Epithelial cell of proximal tubule (primary cell): Measurements from ENCODE around the gene YES1. TPM values are rescaled to one million over a fixed set of nuclear protein-coding genes. Genes with fewer than 3 reads are reported as not detected.
"Not testable (repeated sequence)": the region's sequence is repeated elsewhere in the genome, so short reads cannot be mapped to it uniquely, and the experiment has no call there.

Experiments
- DNase-seq: peaks from one replicate; pipeline ENCODE4 v3.0.0-alpha.2; 2011; ENCODE audit warnings: low read depth
- H3K4me3 ChIP-seq: 2 replicates; pipeline ENCODE4 v1.5.1; 2011; ENCODE audit warnings: low read depth, mild to moderate bottlenecking, low read length
- total RNA-seq: library from RNA; depleted of rRNA; stranded (reverse); fragments of >200 nt; gene quantifications from 2 replicates; pipeline ENCODE4 v1.2.3, GENCODE V29; 2015
- TF ChIP-seq, protein P1 (sequence below): conservative IDR thresholded peaks from 2 replicates; pipeline ENCODE4 v1.5.1; 2012; ENCODE audit warnings: low read depth, mild to moderate bottlenecking, low read length

YES1 gene
- total RNA-seq, 1 donor from 2014 or later: 109 TPM

DNA sequence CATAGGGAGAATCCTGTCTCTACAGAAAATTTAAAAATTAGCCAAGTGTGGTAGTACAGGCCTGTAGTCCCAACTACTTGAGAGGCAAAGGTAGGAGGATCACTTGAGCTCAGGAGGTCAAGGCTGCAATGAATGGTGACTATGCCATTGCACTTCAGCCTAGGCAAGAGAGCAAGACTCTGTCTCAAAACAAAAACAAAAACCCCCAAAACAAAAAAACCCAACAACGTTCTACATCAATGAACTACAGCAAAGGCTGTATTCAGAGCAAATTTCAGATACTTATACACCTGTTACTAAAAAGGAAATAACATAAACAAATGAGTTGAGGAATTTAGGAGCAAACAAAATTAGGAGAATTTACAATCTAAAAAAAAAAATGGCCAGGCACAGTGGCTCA lies 22.6 kb downstream of the YES1 start:
- TF ChIP-seq, protein P1, sequence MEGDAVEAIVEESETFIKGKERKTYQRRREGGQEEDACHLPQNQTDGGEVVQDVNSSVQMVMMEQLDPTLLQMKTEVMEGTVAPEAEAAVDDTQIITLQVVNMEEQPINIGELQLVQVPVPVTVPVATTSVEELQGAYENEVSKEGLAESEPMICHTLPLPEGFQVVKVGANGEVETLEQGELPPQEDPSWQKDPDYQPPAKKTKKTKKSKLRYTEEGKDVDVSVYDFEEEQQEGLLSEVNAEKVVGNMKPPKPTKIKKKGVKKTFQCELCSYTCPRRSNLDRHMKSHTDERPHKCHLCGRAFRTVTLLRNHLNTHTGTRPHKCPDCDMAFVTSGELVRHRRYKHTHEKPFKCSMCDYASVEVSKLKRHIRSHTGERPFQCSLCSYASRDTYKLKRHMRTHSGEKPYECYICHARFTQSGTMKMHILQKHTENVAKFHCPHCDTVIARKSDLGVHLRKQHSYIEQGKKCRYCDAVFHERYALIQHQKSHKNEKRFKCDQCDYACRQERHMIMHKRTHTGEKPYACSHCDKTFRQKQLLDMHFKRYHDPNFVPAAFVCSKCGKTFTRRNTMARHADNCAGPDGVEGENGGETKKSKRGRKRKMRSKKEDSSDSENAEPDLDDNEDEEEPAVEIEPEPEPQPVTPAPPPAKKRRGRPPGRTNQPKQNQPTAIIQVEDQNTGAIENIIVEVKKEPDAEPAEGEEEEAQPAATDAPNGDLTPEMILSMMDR: no peak

DNA sequence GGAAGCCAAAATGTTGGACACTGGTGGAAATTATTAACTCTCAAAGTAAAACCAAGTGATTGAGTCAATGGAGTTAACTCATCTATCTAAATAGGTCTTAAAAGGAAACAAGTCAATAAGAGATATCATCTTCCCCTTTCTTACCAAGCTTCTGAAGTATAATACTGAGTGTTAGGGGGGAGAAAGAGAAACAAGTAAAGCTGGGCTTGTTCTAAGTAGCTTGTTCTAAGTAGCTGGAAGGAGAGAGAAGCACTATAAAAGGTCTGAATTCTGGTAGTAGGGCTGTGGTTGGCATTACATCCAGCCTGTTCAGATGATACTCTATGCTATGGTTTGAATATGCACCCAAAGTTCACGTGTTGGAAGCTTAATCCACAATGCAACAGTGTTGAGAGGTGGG lies 26.8 kb downstream of the YES1 start:
- TF ChIP-seq, protein P1: no peak
- H3K4me3 ChIP-seq: no peak overlapping the region
- no peak for DNase-seq

More for the DNA sequence above, 22.6 kb downstream of the YES1 start:
- DNase-seq: no peak
- H3K4me3 ChIP-seq: no peak overlapping the region

DNA sequence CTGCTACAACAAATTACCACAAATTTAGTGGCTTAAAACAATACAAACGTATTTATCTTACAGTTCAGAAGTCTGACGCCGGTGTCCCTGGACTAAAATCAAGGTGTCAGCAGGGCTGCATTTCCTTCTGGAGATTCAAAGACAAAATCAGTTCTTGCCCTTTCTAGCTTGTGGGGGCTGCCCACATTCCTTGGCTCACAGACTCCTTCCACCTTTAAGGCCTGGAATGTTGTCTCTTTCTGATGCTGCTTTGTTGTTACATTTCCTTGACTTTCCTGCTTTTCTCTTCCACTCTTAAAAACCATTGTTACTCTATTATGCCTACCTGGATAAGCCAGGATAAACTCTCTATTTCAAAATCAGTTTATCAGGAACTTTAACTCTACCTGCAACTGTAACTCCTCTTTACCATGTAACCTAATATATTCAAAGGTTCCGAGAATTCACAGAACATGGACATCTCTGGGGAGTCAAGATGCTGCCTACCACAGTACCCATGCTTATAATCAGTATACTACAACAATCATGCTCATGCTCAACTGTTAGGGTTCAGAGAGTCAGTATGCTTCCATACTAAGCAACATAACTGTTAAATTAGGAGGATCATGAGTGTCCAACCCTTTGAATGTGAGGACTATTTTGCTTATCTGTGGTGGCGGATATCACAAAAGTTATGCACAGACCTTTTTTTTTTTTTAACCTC lies 27.4 kb downstream of the YES1 start:
- DNase-seq: no peak
- TF ChIP-seq, protein P1: no peak
- H3K4me3 ChIP-seq: no peak overlapping the region

DNA sequence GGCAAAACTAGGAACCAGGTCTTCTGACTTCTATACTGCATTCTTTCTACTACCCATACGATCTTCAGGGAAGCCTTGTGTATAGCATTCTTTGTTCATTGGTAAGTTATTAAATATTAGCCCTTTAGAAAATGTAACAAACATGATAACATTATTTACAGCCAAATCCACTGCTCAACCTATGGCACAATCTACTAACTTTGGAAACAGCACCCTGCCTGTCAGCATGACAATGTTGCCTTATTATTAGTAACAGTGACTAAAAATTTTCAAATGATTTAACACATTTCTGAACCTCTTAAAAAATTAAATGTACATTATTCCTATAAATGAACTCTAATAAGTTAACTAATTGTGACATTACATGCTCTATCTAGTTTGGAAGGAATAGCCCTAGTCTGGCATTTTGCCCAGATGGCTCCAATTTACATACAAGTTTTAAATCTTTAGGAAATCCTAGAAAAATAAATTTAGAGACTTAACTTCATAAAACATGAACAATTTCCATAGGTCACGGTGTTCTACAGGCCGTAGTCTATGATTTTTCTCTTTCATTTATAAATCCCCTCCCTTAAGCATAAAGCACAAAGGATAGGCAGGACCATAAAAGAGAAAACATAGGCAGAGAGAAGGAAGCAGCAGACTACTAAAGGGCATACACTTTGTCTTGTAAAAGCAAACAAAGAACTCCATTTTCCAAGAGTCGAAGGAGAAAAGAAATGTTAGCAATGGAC lies 33.7 kb downstream of the YES1 start:
- no peak for DNase-seq
- no peak overlapping the region for H3K4me3 ChIP-seq
- TF ChIP-seq, protein P1: no peak

DNA sequence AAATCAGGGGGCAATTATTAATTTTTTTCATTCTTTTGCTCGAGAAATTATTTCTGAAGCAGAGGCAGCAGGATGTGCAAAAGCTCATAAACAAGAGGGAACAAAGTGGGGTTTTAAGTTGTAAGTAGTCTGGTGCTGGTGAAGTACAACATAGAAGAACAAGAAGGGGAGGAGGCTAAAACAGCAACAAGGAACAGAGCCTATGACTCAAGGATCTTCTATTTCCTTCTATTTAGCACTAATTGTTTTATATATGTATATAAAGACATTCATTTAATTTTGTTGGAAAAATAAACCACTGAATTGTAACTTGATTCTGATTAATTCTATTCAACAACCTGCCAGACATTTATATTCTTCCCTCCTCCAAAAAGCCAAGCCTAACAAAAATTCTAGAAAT lies 35.0 kb downstream of the YES1 start:
- no peak overlapping the region for H3K4me3 ChIP-seq
- TF ChIP-seq, protein P1: no peak
- no peak for DNase-seq

DNA sequence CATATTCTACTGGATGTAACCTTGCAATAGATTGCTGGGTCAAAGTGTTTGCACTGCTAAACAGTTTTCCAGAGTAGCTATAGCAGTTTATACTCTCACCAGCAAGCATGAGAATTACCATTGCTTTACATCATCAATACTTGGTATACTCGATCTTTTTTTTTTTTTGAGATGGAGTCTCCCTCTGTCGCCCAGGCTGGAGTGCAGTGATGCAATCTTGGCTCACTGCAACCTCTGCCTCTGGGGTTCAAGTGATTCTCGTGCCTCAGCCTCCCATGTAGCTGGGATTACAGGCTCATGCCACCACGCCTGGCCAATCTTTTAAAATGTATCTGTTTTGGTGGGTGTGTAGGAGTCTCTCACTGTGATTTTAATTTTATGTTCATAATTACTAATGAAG lies 36.0 kb downstream of the YES1 start:
- H3K4me3 ChIP-seq, DNase-seq: not testable (repeated sequence)

DNA sequence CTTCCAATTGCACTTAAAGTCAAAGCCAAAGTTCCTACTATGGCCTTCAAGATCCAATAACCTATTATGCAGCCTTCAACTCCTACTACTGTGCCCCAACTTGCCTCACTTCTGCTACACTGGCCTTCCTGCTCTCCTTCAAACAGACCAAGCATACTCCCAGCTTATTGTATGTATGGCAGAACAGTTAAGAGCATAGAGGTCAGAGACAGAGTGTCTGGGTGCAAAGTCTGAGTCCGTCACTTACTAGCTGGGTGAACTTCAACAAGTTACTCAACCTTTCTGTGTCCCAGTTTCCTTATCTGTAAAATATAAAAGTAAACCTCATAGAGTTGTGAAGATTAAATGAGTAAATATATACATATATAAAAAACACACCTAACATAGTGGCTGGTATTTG lies 37.2 kb downstream of the YES1 start:
- TF ChIP-seq, protein P1: no peak
- H3K4me3 ChIP-seq: no peak overlapping the region
- DNase-seq: no peak
